ENCODE measurements around the gene ERVFRD-1. TPM values are rescaled to one million over a fixed set of nuclear protein-coding genes. Genes with fewer than 3 reads are reported as not detected.
A peak's percentile ranks its signal among the peaks of the same experiment; 100 is the strongest.

Gene ERVFRD-1
- total RNA-seq, 2 donors from 2014 or later = not detected

DNA sequence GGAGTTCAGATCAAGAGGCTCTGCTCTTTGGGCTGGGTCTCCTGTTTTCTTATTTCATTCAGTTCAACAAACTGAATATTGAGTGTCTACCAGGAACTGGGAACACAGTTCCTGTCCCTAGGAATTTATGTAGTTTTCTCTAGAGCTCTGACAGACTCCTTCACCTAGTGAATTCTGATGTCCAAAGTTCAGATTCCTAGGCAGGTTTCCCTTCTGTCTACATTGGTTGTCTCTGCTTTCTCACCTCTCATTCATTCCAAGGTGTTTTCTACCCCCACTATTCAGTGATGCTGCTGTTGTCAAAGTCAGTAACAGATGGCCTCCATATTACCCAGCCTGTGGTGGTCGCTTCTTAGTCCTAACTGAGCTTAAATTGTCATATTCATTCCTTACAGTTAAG, 13.5 kb downstream of the ERVFRD-1 start:
- Histone ChIP-seq H3K4me1 (ENCODE audit: control insufficient read depth in 1 of 2, low read depth in 2 of 2) (peaks cover 9 to 16% of the 10 kb centered on the region in 2 donors), H3K27me3 (replicated peaks; ENCODE audit: insufficient read depth) (no peaks in the 10 kb centered on the region), H3K4me3 (no peak overlapping the region), H3K9me3 (no peaks in the 10 kb centered on the region), H3K36me3 (no peaks in the 10 kb centered on the region), H3K27ac (no peak overlapping the region)
- ATAC-seq (ENCODE audit: insufficient number of reproducible peaks, low FRiP score, low read depth) (no peak), DNase-seq (ENCODE audit: low spot score) (no peak)
- TF ChIP-seq, protein P1, sequence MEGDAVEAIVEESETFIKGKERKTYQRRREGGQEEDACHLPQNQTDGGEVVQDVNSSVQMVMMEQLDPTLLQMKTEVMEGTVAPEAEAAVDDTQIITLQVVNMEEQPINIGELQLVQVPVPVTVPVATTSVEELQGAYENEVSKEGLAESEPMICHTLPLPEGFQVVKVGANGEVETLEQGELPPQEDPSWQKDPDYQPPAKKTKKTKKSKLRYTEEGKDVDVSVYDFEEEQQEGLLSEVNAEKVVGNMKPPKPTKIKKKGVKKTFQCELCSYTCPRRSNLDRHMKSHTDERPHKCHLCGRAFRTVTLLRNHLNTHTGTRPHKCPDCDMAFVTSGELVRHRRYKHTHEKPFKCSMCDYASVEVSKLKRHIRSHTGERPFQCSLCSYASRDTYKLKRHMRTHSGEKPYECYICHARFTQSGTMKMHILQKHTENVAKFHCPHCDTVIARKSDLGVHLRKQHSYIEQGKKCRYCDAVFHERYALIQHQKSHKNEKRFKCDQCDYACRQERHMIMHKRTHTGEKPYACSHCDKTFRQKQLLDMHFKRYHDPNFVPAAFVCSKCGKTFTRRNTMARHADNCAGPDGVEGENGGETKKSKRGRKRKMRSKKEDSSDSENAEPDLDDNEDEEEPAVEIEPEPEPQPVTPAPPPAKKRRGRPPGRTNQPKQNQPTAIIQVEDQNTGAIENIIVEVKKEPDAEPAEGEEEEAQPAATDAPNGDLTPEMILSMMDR (IDR thresholded peaks at IDR 0.05) = no peak

DNA sequence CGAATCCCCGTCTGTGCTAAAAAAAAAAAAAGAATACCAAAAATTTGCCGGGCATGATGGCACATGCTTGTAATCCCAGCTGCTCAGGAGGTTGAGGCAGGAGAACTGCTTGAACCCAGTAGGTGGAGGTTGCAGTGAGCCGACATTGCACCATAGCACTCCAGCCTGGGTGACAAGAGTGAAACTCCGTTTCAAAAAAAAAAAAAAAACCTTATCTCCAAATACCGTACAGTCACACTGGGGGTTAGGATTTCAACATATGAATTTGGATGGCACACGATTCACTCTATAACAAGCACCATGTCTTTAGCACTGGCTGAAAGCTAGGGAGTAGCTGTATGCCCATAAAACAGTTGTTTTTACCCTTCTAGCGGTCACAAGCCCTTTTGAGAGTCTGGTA, 14.0 kb downstream of the ERVFRD-1 start:
- TF ChIP-seq, protein P1 (IDR thresholded peaks at IDR 0.05) = no peak
- no peak overlapping the region for H3K4me3 ChIP-seq
- no peaks in the 10 kb centered on the region for H3K36me3 ChIP-seq
- no peak overlapping the region for H3K27ac ChIP-seq
- DNase-seq (ENCODE audit: low spot score) (no peak), ATAC-seq (ENCODE audit: insufficient number of reproducible peaks, low FRiP score, low read depth) (no peak)
- H3K9me3 ChIP-seq = no peaks in the 10 kb centered on the region
- H3K27me3 ChIP-seq (replicated peaks; ENCODE audit: insufficient read depth) = no peaks in the 10 kb centered on the region
- H3K4me1 ChIP-seq (ENCODE audit: control insufficient read depth in 1 of 2, low read depth in 2 of 2) = peaks cover 12 to 16% of the 10 kb centered on the region in 2 donors

DNA sequence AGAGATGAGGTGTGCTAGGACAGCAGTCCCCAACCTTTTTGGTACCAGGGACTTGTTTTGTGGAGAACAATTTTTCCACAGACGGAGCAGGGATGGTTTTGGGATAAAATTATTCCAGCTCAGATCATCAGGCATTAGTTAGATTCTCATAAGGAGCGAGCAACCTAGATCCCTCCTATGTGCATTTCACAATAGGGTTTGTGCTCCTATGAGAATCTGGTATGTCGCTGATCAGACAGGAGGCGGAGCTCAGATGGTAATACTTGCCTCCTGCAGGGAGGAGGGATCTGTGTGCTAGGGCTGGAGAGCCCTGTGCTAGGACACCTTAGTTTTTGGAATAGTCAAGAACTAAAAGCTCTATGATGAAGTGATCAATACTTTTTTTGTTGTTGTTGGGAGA, 15.4 kb downstream of the ERVFRD-1 start:
- H3K27ac ChIP-seq = no peak overlapping the region
- no peak for DNase-seq (ENCODE audit: low spot score)
- peaks cover 12 to 16% of the 10 kb centered on the region in 2 donors for H3K4me1 ChIP-seq (ENCODE audit: control insufficient read depth in 1 of 2, low read depth in 2 of 2)
- no peaks in the 10 kb centered on the region for H3K9me3 ChIP-seq
- no peak overlapping the region for H3K4me3 ChIP-seq
- no peak for ATAC-seq (ENCODE audit: insufficient number of reproducible peaks, low FRiP score, low read depth)
- H3K27me3 ChIP-seq (replicated peaks; ENCODE audit: insufficient read depth) = no peaks in the 10 kb centered on the region
- TF ChIP-seq, protein P1 (IDR thresholded peaks at IDR 0.05) = no peak
- no peaks in the 10 kb centered on the region for H3K36me3 ChIP-seq

GRCh38 chr6:11094941-11095340, 16.6 kb downstream of the ERVFRD-1 start:
- Histone ChIP-seq H3K27me3 (replicated peaks; ENCODE audit: insufficient read depth) (no peaks in the 10 kb centered on the region), H3K36me3 (no peaks in the 10 kb centered on the region), H3K9me3 (no peaks in the 10 kb centered on the region), H3K4me1 (ENCODE audit: control insufficient read depth in 1 of 2, low read depth in 2 of 2) (peaks cover 12 to 16% of the 10 kb centered on the region in 2 donors), H3K4me3 (peak overlapping the region; percentile 80), H3K27ac (peak overlapping the region; percentile 93 to 94)
- DNase-seq (ENCODE audit: low spot score) (no peak), ATAC-seq (ENCODE audit: insufficient number of reproducible peaks, low FRiP score, low read depth) (no peak)
- TF ChIP-seq, protein P1 (IDR thresholded peaks at IDR 0.05) = no peak

DNA sequence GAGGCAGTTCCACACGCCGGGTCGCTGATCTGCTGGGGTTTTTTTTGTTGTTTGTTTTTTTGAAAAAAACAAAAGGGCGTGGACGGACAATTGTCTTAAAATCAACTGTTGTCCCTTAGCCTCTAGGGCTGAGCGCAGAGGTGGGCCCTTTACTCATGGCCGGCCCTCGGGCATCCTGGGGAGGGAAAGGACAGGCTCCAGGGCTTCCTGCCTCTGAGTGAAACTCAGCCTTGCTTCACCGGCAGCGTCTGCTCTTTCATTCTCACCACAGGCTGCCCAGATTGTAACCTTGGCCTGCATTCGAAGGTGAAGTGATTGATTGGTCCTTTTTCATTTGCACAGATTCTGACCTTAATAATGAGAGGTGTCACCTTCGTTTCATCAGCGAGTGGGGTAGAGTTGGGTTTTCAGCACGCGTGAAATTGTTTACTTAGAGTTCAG, 17.1 kb downstream of the ERVFRD-1 start:
- H3K4me3 ChIP-seq = peak overlapping the region; percentile 80
- peak; percentile 10 for ATAC-seq (ENCODE audit: insufficient number of reproducible peaks, low FRiP score, low read depth)
- peak overlapping the region; percentile 93 to 94 for H3K27ac ChIP-seq
- DNase-seq (ENCODE audit: low spot score) = no peak
- no peaks in the 10 kb centered on the region for H3K9me3 ChIP-seq
- TF ChIP-seq, protein P1 (IDR thresholded peaks at IDR 0.05) = no peak
- no peaks in the 10 kb centered on the region for H3K36me3 ChIP-seq
- no peaks in the 10 kb centered on the region for H3K27me3 ChIP-seq (replicated peaks; ENCODE audit: insufficient read depth)
- H3K4me1 ChIP-seq (ENCODE audit: control insufficient read depth in 1 of 2, low read depth in 2 of 2) = peaks cover 12 to 16% of the 10 kb centered on the region in 2 donors

Data from thoracic aorta (tissue), 2 donors.